HEK293T (cell line): ENCODE results near the gene DLL1.

Experiments
- CTBP1 ChIP-seq: fragments of 450-650 bp; IDR thresholded peaks from 2 replicates; pipeline ENCODE4 v1.6.1; 2016; ENCODE audit warnings: borderline replicate concordance
- ELF4 ChIP-seq: fragments of 450-650 bp; IDR thresholded peaks from 2 replicates; pipeline ENCODE4 v1.6.1; 2017; ENCODE audit warnings: antibody characterized with exemption
- FOXA1 ChIP-seq: fragments of 450-650 bp; IDR thresholded peaks from 2 replicates; pipeline ENCODE4 v1.6.1; 2016; ENCODE audit warnings: mild to moderate bottlenecking
- FOXK2 ChIP-seq: fragments of 450-650 bp; IDR thresholded peaks from 2 replicates; pipeline ENCODE4 v1.6.1; 2016; ENCODE audit warnings: mild to moderate bottlenecking
- FOXM1 ChIP-seq: fragments of 450-650 bp; IDR thresholded peaks from 2 replicates; pipeline ENCODE4 v1.6.1; 2017; ENCODE audit warnings: mild to moderate bottlenecking, borderline replicate concordance
- HDGF ChIP-seq: fragments of 450-650 bp; IDR thresholded peaks from 2 replicates; pipeline ENCODE4 v1.6.1; 2017; ENCODE audit warnings: antibody characterized with exemption, borderline replicate concordance
- NFRKB ChIP-seq: fragments of 450-650 bp; IDR thresholded peaks from 2 replicates; pipeline ENCODE4 v1.6.1; 2016; ENCODE audit warnings: mild to moderate bottlenecking, moderate library complexity
- SUZ12 ChIP-seq: fragments of 450-650 bp; IDR thresholded peaks from 2 replicates; pipeline ENCODE4 v1.6.1; 2016; ENCODE audit warnings: mild to moderate bottlenecking

GRCh38 chr6:170263410-170263809 is 27.5 kb downstream of the DLL1 start:
- no peak for TF ChIP-seq HDGF
- TF ChIP-seq NFRKB = no peak
- no peak for TF ChIP-seq ELF4
- TF ChIP-seq SUZ12 = no peak
- TF ChIP-seq CTBP1 = no peak
- TF ChIP-seq FOXK2 = no peak
- no peak for TF ChIP-seq FOXM1
- no peak for TF ChIP-seq FOXA1
